Measurements from ENCODE around the gene MON2. TPM values are rescaled to one million over a fixed set of nuclear protein-coding genes. Genes with fewer than 3 reads are reported as not detected.

MON2 gene
- total RNA-seq, 1 donor from 2014 or later, result 17.2 TPM

DNA sequence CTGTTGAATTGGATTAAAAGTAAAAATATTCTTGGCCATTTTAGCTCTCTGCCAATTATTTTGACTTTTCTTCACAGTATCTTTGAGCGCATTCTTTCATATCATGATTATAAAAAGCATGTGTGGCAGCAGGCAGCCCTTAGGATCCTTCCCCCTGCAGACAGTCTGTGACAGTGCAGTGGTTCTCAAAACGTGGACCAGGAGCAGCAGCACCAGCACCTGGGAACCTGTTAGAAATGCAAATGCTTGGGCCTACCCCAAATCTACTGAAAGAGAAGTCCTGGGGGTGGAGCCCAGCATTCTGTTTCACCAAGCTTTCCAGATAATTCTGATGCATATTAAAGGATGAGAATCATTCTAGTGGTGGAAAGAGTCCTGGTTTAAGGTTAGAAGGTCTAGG lies 155.6 kb downstream of the MON2 start:
- Histone ChIP-seq H3K9me3 (replicated peaks) (no peaks in the 10 kb centered on the region), H3K36me3 (peaks cover under 1% of the 10 kb centered on the region), H3K4me1 (peaks cover 4% of the 10 kb centered on the region), H3K4me3 (no peak overlapping the region), H3K27me3 (ENCODE audit: low read depth) (no peaks in the 10 kb centered on the region), H3K27ac (replicated peaks) (no peak overlapping the region)
- DNase-seq, result no peak
- intact Hi-C loops (cut with micrococcal nuclease), result no loop called here
- TF ChIP-seq, protein P1, sequence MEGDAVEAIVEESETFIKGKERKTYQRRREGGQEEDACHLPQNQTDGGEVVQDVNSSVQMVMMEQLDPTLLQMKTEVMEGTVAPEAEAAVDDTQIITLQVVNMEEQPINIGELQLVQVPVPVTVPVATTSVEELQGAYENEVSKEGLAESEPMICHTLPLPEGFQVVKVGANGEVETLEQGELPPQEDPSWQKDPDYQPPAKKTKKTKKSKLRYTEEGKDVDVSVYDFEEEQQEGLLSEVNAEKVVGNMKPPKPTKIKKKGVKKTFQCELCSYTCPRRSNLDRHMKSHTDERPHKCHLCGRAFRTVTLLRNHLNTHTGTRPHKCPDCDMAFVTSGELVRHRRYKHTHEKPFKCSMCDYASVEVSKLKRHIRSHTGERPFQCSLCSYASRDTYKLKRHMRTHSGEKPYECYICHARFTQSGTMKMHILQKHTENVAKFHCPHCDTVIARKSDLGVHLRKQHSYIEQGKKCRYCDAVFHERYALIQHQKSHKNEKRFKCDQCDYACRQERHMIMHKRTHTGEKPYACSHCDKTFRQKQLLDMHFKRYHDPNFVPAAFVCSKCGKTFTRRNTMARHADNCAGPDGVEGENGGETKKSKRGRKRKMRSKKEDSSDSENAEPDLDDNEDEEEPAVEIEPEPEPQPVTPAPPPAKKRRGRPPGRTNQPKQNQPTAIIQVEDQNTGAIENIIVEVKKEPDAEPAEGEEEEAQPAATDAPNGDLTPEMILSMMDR (IDR thresholded peaks at IDR 0.05; ENCODE audit: borderline replicate concordance), result no peak

DNA sequence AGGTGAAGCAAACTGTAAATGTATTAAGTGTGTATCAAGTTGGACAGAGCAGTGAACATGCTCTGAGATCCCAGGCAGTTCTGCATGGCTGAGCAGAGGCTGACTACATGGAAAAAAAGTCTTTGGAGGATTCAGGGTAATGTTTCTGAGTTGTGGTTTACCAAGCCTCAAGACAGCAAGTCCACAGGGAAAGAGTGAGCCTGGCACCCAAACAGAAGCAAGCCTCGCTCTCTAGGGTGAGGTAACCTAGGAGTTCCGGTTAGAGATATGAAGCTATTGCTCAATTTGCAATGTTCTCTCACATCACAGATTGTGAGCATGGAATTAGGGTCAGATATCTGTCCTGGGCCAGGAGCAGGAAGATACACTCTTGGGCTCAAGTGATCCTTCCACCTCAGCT lies 158.6 kb downstream of the MON2 start:
- Histone ChIP-seq H3K27ac (replicated peaks) (no peak overlapping the region), H3K4me3 (no peak overlapping the region), H3K27me3 (ENCODE audit: low read depth) (no peaks in the 10 kb centered on the region), H3K4me1 (no peaks in the 10 kb centered on the region), H3K36me3 (no peaks in the 10 kb centered on the region), H3K9me3 (replicated peaks) (no peaks in the 10 kb centered on the region)
- intact Hi-C loops (cut with micrococcal nuclease), result no loop called here
- TF ChIP-seq, protein P1 (IDR thresholded peaks at IDR 0.05; ENCODE audit: borderline replicate concordance), result no peak
- no peak for DNase-seq

DNA sequence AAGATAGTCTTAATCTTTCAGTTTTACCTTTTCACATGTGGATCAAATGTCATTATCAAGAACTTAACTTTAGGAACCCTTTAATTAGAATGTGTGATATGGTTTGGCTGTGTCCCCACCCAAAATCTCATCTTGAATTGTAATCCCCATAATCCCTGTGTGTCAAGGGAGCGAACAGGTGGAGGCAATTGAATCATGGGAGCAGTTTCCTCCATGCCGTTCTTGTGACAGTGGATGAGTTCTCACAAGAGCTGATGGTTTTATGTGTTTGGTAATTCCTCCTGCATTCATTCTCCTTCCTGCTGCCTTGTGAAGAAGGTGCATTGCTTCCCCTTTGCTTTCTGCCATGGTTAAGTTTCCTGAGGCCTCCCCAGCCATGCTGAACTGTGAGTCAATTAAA lies 160.6 kb downstream of the MON2 start:
- Histone ChIP-seq H3K4me3 (no peak overlapping the region), H3K4me1 (peaks cover 12% of the 10 kb centered on the region), H3K36me3 (no peaks in the 10 kb centered on the region), H3K9me3 (replicated peaks) (no peaks in the 10 kb centered on the region), H3K27me3 (ENCODE audit: low read depth) (no peaks in the 10 kb centered on the region), H3K27ac (replicated peaks) (no peak overlapping the region)
- intact Hi-C loops (cut with micrococcal nuclease), result no loop called here
- TF ChIP-seq, protein P1 (IDR thresholded peaks at IDR 0.05; ENCODE audit: borderline replicate concordance), result no peak
- DNase-seq, result no peak

DNA sequence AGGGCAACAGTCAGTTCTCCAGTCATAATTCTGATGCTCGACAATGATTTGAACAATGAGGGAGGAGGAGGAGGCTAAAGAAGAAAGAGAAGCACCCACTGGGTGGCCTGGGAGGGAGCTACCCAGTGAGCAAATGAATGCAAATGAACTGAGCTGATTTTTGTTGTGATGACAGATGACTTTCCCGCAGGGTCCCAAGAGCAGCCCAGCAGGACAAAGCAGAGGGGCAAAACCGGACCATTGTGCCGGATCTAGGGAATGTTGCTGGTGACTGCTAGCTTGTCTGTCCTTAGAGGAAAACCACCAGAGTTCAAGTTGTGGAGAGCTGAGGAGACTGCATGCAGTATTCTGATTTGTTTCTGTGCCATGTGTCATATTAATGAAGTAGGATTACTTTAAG lies 162.8 kb downstream of the MON2 start:
- H3K4me3 ChIP-seq, result no peak overlapping the region
- H3K27me3 ChIP-seq (ENCODE audit: low read depth), result no peaks in the 10 kb centered on the region
- no peaks in the 10 kb centered on the region for H3K36me3 ChIP-seq
- H3K4me1 ChIP-seq, result peaks cover 19% of the 10 kb centered on the region
- intact Hi-C loops (cut with micrococcal nuclease), result no loop called here
- H3K9me3 ChIP-seq (replicated peaks), result no peaks in the 10 kb centered on the region
- DNase-seq, result no peak
- H3K27ac ChIP-seq (replicated peaks), result no peak overlapping the region
- TF ChIP-seq, protein P1 (IDR thresholded peaks at IDR 0.05; ENCODE audit: borderline replicate concordance), result no peak

DNA sequence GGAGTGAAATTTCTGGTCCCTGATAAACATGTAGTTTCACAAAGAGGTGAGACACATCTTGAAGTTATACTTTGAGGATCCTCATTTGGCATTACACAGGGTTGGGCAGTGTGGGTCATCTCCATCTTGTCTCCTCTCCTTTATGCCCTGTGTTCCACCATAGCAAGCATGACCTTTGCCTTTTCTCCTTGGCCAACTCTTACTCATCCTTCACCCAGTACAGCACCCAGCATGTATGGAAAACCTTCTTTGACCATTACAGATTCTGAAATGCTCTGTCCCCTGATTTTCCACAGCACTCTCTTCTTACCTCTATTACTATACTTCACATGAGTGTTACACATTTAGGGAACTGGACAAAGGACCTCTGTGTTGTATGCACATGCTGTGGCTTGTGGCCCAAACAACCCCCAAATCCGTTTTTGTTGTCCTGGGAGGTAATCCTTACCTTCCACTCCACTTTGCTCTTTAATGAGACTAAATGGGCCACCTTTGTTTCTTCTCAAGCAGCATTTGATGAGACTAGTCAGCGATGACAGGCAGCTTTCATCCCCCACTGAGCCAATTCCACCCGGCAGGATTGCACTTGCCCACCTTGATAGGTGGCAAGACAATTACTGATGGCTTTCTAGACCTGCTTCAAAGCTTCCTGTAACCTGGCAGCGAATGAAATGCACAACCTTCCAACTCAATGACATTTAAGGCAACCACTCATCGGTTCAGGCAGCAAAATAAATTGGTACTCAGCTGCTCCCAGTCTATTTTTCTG lies 163.5 kb downstream of the MON2 start:
- Histone ChIP-seq H3K27me3 (ENCODE audit: low read depth) (no peaks in the 10 kb centered on the region), H3K36me3 (no peaks in the 10 kb centered on the region), H3K4me3 (no peak overlapping the region), H3K4me1 (peaks cover 19% of the 10 kb centered on the region), H3K27ac (replicated peaks) (no peak overlapping the region), H3K9me3 (replicated peaks) (no peaks in the 10 kb centered on the region)
- intact Hi-C loops (cut with micrococcal nuclease), result no loop called here
- TF ChIP-seq, protein P1 (IDR thresholded peaks at IDR 0.05; ENCODE audit: borderline replicate concordance), result no peak
- no peak for DNase-seq
